SK-N-MC (cell line): ENCODE data around the gene KCNJ4.

Experiments used
- EZH2 ChIP-seq: fragments of 200-600 bp; sonication (generic); IDR thresholded peaks from one replicate; pipeline ENCODE4 v1.6.1; 2017; ENCODE audit warnings: antibody characterized with exemption
- POLR2AphosphoS5 ChIP-seq: IDR thresholded peaks from 2 replicates; pipeline ENCODE4 v1.6.1; 2012; ENCODE audit warnings: mild to moderate bottlenecking, low read depth, low read length, borderline replicate concordance

DNA sequence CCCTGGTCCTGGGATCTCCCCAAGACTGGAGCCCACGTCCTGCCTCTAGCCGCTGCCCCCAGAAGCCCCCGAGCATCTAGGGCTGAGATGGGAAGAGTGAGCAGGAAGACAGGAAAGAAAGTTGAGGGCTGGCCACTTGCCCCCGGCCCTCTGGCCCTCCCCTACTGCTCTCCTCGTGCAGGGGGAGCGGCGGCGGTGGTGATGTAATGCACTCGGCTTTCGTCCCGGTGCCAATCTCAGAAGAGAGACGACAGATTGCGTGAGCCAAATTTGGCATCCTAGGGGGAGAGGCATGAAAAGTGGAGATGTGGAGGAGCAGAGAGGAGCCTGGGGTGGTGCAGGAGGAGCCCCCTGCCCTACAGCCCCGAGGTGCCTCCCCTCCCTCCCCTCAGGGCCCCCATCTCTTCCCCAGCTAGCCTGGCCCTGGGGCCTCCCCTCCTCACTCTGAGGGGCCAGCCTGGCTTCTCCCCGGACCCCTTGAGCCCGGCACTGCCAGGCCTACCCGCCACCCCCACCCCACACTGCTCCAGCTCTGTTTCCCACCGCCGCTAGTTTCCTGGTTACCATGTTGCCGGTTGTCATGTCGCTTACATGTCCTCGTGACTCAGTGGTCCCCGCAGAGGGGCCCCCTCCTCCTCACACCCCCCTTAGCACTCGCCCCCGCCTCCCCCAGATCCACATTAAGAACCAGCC is 2.5 kb downstream of the KCNJ4 start:
- no peak for TF ChIP-seq POLR2AphosphoS5
- no peak for TF ChIP-seq EZH2
